GM13977 (cell line): Measurements from ENCODE around the gene DPYSL4.

ENCODE experiments used
- DNase-seq: peaks from one replicate; pipeline ENCODE4 v3.0.0; 2012; ENCODE audit warnings: low spot score
- in situ Hi-C: fragments of 300-500 bp; cut with MboI; formaldehyde crosslinking; loops from one replicate; pipeline ENCODE4 v1.12.0; 2022; ENCODE audit warnings: low sequenced_read_pairs, low pct_unique_long_range_greater_than_20kb, mixed read lengths, inconsistent platforms; ENCODE audit not compliant: unreplicated experiment
- TF ChIP-seq, protein P1 (sequence below): IDR thresholded peaks from 2 replicates; pipeline ENCODE4 v1.5.1; 2012; ENCODE audit warnings: mild to moderate bottlenecking, control low read depth; ENCODE audit not compliant: insufficient read depth; ENCODE audit errors: extremely low read depth, missing control alignments

Gene DPYSL4

DNA sequence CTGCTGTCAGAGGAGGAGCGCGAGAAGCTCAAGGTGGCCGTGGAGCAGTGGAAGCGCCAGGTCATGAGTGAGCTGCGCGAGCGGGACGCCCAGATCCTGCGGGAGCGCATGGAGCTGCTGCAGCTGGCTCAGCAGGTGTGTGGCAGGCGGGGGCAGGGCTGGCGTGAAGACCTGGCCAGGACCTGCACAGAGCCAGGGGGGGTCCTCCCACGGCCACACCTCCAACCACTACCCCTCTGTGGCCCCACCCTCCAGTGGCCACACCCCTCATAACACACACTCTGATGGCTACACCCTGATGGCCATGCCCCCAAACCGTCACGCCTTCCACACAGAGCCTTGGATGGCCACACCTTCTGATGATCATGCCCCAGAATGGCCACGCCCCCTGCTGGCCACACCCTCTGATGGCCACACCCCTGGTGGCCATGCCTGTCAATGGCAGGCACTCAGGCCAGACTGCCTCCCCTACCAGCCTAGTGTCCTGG is 23.4 kb upstream of the DPYSL4 start:
- TF ChIP-seq, protein P1, sequence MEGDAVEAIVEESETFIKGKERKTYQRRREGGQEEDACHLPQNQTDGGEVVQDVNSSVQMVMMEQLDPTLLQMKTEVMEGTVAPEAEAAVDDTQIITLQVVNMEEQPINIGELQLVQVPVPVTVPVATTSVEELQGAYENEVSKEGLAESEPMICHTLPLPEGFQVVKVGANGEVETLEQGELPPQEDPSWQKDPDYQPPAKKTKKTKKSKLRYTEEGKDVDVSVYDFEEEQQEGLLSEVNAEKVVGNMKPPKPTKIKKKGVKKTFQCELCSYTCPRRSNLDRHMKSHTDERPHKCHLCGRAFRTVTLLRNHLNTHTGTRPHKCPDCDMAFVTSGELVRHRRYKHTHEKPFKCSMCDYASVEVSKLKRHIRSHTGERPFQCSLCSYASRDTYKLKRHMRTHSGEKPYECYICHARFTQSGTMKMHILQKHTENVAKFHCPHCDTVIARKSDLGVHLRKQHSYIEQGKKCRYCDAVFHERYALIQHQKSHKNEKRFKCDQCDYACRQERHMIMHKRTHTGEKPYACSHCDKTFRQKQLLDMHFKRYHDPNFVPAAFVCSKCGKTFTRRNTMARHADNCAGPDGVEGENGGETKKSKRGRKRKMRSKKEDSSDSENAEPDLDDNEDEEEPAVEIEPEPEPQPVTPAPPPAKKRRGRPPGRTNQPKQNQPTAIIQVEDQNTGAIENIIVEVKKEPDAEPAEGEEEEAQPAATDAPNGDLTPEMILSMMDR: no peak
- in situ Hi-C loops: no loop called here
- peak; percentile 65 for DNase-seq

DNA sequence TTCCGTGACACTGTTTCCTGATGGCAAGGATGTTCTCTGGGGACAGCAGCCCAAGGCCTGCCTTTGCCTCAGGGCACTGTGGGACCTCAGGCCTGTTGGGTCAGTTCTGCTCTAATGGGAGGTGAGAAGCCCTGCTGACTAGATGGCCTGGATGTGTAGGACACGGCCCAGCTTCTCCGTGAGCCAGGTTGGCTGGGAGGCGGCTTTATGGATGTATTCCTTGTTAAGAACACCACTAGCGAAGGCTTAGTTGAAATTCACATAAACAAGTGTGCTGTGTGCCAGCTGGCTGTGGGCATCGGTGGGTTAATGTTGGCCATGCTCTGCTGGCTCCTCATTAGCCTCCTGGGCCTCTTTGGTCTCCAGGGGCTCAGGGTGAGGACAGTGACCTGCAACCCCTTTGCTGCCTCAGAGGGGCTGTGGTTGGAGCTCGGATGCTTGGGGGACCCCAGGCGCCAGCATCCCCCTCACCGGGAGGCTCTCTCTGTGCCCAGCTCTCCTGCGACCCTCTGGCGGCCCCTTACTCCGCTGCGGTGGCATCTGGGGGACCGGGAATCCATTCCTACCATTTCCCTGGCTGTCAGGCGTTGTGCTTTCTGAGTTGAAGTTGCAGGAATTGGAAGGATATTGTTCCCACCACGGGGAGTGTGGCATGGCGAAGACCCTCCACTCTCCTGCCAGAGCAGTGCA is 22.8 kb upstream of the DPYSL4 start:
- in situ Hi-C loops: no loop called here
- DNase-seq: no peak
- TF ChIP-seq, protein P1: no peak

DNA sequence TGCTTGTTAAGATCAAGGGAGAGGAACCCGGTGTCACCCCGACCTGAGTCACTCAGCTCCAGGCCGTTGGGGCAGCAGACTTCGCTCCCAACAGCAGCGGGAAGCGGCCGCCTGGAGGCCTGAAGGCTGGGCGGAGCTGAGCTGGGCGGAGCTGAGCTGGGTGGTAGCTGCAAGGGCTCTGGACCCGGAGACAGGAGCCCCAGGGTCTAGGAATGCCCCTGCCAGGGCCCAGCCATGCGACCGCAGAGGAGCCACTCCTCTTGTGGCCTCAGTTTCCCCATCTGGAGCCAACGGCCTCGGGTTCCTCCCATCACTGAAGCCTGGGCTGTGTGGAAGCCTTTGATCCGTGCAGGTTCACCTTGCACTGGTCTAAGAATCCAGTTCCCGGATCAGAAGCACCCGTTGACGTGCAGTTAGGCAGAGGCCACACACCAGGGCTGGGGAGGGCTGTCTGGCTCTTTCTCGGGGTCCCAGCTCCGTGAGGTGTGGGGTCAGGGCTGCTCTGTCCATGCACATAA is 21.9 kb upstream of the DPYSL4 start:
- in situ Hi-C loops: no loop called here
- TF ChIP-seq, protein P1: no peak
- DNase-seq: no peak

DNA sequence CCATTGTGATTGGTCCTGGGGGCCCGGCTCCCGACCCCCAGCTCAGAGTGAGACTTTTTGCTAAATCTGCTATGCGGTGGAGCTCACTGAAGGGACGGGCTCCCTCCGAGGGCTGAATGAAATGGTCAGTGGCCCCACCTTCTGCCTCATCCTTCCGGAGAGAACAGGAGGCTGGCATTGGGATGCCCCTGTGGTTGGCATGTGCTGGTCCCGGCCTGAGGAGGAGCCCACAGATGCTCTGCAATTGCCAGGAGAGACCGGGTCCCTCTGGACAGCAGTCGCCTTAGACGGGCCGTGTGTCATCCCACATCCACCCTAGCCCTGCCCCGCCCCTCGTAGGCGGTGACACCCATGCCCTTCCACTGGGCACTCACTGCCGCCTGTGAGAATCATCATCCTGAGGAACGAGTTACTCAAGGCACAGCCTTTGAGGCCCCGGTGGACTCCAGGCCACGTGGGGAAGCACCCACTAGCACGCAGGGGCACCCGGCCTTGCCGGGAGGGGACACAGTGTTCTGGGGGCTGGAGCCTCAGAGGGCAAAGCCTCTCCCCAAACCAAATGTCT is 21.2 kb upstream of the DPYSL4 start:
- in situ Hi-C loops: no loop called here
- DNase-seq: no peak
- TF ChIP-seq, protein P1: no peak

DNA sequence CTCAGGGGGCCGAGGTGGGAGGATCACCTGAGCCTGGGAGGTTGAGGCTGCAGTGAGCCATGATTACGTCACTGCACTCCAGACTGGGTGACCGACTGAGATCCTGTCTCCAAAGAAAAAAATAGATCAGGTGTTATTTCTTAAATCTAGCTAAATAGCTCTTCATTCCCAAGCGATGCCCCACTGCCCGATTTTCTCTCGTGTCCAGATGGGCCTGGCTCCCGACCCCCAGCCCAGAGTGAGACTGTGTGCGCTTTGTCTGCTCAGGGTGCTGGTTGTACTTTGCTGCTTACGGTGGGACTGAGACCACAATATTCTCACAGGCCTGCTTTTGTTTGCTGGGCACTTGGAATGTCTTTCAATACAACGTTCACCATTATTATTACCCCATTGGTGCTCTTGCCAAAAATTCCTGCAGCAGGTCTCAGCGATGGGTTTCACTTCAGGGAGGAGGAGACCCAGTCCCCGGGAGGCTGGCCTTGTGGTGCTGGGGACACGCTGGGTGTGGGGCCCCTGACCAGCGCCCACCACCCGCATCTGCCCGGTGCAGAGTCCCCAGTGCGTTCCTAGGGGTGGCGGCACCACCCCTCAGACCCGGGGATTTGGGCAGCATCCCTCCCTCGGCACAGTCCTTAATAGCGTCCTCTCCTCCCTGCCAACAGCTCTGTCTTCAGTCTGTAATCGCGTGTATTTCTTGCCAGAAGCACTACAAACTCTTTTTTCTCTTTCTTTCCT is 20.4 kb upstream of the DPYSL4 start:
- DNase-seq: no peak
- in situ Hi-C loops: no loop called here
- TF ChIP-seq, protein P1: no peak

DNA sequence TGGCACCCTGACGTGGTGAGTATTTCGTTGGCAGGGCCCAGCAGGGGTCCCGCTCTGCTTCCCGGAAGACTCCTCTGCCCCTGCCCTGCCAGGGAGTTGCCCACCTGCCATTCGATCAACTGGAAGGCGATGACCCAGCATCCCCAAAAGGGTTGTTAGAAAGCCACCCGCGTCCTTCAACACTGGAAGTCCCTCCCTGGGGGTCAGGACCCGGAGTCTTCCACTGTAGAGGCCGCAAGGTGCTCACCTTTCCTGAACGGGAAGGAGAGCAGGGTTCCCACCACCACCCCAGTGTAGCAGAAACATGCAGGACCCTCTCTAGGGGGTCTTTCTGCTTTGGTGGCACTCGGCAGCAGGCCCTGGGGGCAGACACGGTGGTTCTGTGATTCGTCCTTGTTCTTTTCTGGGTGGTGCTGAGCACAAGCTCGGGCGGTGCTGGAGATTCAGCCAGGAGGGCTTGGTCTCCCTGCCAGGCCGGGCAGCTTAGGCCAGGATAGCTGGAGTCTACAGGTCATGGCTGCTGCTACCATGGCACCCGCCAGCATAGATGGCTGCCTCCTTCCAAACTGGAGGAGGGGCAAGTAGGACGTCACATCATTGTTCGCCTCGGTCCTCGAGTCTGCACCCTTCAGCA is 19.6 kb upstream of the DPYSL4 start:
- DNase-seq: no peak
- in situ Hi-C loops: no loop called here
- TF ChIP-seq, protein P1: no peak
